GM12872 (cell line): Measurements from ENCODE around the gene DLG2.

Source experiments
- TF ChIP-seq, protein P1 (sequence below): IDR thresholded peaks from 3 replicates; pipeline ENCODE4 v1.5.1; 2011; ENCODE audit warnings: low read depth, mild to moderate bottlenecking, low read length, moderate library complexity; ENCODE audit not compliant: insufficient read depth

DLG2 gene

GRCh38 chr11:84146826-84147225 lies 1480.3 kb downstream of the DLG2 start:
- TF ChIP-seq, protein P1, sequence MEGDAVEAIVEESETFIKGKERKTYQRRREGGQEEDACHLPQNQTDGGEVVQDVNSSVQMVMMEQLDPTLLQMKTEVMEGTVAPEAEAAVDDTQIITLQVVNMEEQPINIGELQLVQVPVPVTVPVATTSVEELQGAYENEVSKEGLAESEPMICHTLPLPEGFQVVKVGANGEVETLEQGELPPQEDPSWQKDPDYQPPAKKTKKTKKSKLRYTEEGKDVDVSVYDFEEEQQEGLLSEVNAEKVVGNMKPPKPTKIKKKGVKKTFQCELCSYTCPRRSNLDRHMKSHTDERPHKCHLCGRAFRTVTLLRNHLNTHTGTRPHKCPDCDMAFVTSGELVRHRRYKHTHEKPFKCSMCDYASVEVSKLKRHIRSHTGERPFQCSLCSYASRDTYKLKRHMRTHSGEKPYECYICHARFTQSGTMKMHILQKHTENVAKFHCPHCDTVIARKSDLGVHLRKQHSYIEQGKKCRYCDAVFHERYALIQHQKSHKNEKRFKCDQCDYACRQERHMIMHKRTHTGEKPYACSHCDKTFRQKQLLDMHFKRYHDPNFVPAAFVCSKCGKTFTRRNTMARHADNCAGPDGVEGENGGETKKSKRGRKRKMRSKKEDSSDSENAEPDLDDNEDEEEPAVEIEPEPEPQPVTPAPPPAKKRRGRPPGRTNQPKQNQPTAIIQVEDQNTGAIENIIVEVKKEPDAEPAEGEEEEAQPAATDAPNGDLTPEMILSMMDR = no peak

DNA sequence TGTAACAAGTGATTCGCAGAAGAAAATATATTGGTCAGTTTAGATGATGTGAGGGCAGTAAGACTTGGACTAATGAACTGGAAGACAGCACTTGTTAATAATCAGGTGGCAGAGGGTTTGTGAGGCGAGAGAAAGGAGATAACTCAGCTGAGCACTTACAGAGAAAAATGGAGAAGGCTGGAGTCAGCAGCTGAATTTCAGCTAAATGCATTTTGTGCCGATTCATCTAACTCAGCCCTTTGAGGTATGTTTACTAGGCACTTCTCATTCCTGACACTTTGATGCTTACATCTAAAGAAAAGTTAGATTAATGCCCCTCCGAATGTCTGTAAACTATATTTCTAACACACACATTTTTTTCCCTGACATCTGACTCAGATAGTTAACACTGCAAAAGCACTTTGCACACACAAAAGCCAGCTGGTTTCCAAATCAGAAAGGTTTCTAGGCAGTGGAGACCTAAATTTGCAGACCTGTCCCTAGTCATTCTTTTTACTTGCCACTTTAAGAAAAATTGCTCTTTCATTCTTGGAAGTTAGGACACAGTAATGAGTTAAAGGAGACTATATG lies 1481.4 kb downstream of the DLG2 start:
- TF ChIP-seq, protein P1 = no peak

- TF ChIP-seq, protein P1 = no peak
Observed at GRCh38 chr11:84144531-84144930, 1482.6 kb downstream of the DLG2 start.

DNA sequence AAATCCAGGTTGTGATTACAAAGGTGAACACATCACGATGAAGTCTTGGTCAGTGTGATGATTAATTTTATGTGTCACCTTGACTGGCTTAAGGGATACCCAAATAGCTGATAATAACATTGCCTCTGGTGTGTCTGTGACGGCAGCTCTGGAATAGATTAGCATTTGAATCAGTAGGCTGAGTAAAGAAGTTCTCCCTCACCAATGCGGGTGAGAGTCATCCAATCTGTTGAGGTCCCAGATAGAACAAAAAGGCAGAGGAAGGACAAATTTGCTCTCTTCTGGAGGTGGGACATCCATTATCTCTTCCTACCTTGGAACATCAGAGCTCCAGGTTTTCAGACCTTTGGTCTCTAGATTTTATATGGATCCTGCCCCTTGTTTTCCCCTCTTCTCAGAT lies 1484.7 kb downstream of the DLG2 start:
- TF ChIP-seq, protein P1 = no peak

- TF ChIP-seq, protein P1 = no peak
Observed at GRCh38 chr11:84140386-84141169, 1486.6 kb downstream of the DLG2 start.

DNA sequence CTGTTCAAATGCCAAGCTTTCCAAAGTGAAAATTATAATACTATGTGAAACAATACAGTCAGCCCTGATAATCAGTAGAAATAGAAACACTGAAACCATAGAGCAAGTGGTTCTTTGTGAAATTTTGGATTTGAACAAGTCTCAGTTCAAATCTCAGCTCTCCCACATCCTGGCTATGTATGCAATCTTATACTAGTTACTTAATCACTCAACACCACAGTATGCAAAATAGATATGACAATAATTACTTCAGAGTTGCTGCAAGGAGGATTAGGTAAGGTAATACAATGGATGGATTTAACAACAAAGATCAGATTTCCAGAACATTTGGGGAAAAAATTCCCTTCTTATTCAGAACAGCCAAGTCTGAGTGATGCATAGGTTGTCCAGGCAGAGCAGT lies 1489.2 kb downstream of the DLG2 start:
- TF ChIP-seq, protein P1 = no peak

DNA sequence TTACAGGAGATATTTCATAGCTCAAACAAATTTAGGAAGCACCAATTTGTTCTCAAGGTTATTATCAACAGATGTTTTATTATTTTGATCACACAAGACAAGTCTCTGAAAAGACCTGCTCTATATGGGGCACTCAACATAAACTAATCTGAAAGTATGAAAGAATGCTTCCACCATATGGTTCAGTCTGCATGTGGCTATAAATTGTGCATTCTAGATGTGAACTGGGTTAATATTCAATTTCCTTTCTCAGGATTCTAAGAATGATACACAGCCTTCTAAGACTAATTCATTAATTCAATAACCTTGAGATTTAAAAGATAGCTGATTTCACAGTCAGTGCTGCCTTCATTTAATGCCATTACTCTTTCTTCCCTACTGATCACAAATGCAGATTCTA lies 1489.6 kb downstream of the DLG2 start:
- TF ChIP-seq, protein P1 = no peak
